HEK293T (cell line): ENCODE measurements around the gene PARP3.
A peak's percentile ranks its signal among the peaks of the same experiment; 100 is the strongest.
"Not testable (repeated sequence)": the region's sequence is repeated elsewhere in the genome, so short reads cannot be mapped to it uniquely, and the experiment has no call there.

ENCODE experiments used
- CTCF ChIA-PET: fragments of 350-600 bp; formaldehyde crosslinking; extraction: SDS; loops from one replicate; lab custom pipeline; 2021; ENCODE audit warnings: antibody characterized with exemption, inconsistent platforms; lab: Yijun Ruan, JAX
- POLR2A ChIA-PET: fragments of 350-600 bp; formaldehyde crosslinking; extraction: SDS; loops from one replicate; lab custom pipeline; 2020; ENCODE audit warnings: antibody characterized with exemption, inconsistent platforms; lab: Yijun Ruan, JAX
- DNase-seq: peaks from one replicate; pipeline ENCODE4 v3.0.0; 2012; ENCODE audit warnings: mixed read lengths; ENCODE audit errors: extremely low spot score
- ARNT ChIP-seq: fragments of 450-650 bp; IDR thresholded peaks from 2 replicates; pipeline ENCODE4 v1.6.1; 2017; ENCODE audit warnings: mild to moderate bottlenecking
- BHLHE40 ChIP-seq: fragments of 450-650 bp; IDR thresholded peaks from 2 replicates; pipeline ENCODE4 v1.6.1; 2016; ENCODE audit warnings: mild to moderate bottlenecking, moderate library complexity, borderline replicate concordance
- CTBP1 ChIP-seq: fragments of 450-650 bp; IDR thresholded peaks from 2 replicates; pipeline ENCODE4 v1.6.1; 2016; ENCODE audit warnings: borderline replicate concordance
- ELF4 ChIP-seq: fragments of 450-650 bp; IDR thresholded peaks from 2 replicates; pipeline ENCODE4 v1.6.1; 2017; ENCODE audit warnings: antibody characterized with exemption
- FOXA1 ChIP-seq: fragments of 450-650 bp; IDR thresholded peaks from 2 replicates; pipeline ENCODE4 v1.6.1; 2016; ENCODE audit warnings: mild to moderate bottlenecking
- FOXK2 ChIP-seq: fragments of 450-650 bp; IDR thresholded peaks from 2 replicates; pipeline ENCODE4 v1.6.1; 2016; ENCODE audit warnings: mild to moderate bottlenecking
- FOXM1 ChIP-seq: fragments of 450-650 bp; IDR thresholded peaks from 2 replicates; pipeline ENCODE4 v1.6.1; 2017; ENCODE audit warnings: mild to moderate bottlenecking, borderline replicate concordance
- HDGF ChIP-seq: fragments of 450-650 bp; IDR thresholded peaks from 2 replicates; pipeline ENCODE4 v1.6.1; 2017; ENCODE audit warnings: antibody characterized with exemption, borderline replicate concordance
- L3MBTL2 ChIP-seq: fragments of 450-650 bp; conservative IDR thresholded peaks from 2 replicates; pipeline ENCODE4 v1.6.1; 2016; ENCODE audit warnings: mild to moderate bottlenecking
- LEF1 ChIP-seq: fragments of 450-650 bp; IDR thresholded peaks from 2 replicates; pipeline ENCODE4 v1.6.1; 2017; ENCODE audit warnings: mild to moderate bottlenecking, borderline replicate concordance
- NFRKB ChIP-seq: fragments of 450-650 bp; IDR thresholded peaks from 2 replicates; pipeline ENCODE4 v1.6.1; 2016; ENCODE audit warnings: mild to moderate bottlenecking, moderate library complexity
- PKNOX1 ChIP-seq: fragments of 450-650 bp; IDR thresholded peaks from 2 replicates; pipeline ENCODE4 v1.6.1; 2016
- SP1 ChIP-seq: fragments of 450-650 bp; IDR thresholded peaks from 2 replicates; pipeline ENCODE4 v1.6.1; 2017
- SUZ12 ChIP-seq: fragments of 450-650 bp; IDR thresholded peaks from 2 replicates; pipeline ENCODE4 v1.6.1; 2016; ENCODE audit warnings: mild to moderate bottlenecking
- TARDBP ChIP-seq: fragments of 450-650 bp; IDR thresholded peaks from 2 replicates; pipeline ENCODE4 v1.6.1; 2016
- ZNF384 ChIP-seq: fragments of 450-650 bp; IDR thresholded peaks from 2 replicates; pipeline ENCODE4 v1.6.1; 2016

PARP3 gene

GRCh38 chr3:51941798-51942602 lies at the start of gene PARP3, which contains the start of gene RRP9:
Gene PARP3 (plus strand): TSS chr3:51942363. CDS start chr3:51943356, 993 bp downstream.
Gene RRP9 (minus strand): TSS chr3:51941904. CDS start chr3:51941867, 37 bp downstream.
- TF ChIP-seq NFRKB (no peak), SP1 (peak; percentile 90), ELF4 (no peak), L3MBTL2 (peak; percentile 53), LEF1 (no peak), HDGF (peak; percentile 100)
- POLR2A ChIA-PET: interaction anchor here (1.1 to 3.1 kb wide), 12 partner anchors 9 to 115 kb away, joined by 3 to 52 read pairs (median 10); partner anchors contain the start of genes ABHD14A, ABHD14B, DUSP7 and PCBP4
- CTCF ChIA-PET: interaction anchor here (0.6 to 2.8 kb wide), 15 partner anchors 9 to 219 kb away, joined by 3 to 21 read pairs (median 4); partner anchors contain the start of genes ABHD14A, ABHD14B and ACY1
- DNase-seq: peak; percentile 99

GRCh38 chr3:51894391-51894790 lies 47.8 kb upstream of the PARP3 start:
- TF ChIP-seq ARNT (no peak), CTBP1 (no peak), TARDBP (no peak), LEF1 (no peak), SP1 (no peak), ELF4 (no peak), PKNOX1 (no peak), SUZ12 (no peak), BHLHE40 (no peak), FOXK2 (no peak), ZNF384 (no peak), HDGF (no peak), FOXA1 (no peak), NFRKB (no peak), FOXM1 (no peak), L3MBTL2 (no peak)
- no peak for DNase-seq
- CTCF ChIA-PET: no interaction called here
- POLR2A ChIA-PET: no interaction called here

- ChIA-PET CTCF (no interaction called here), POLR2A (no interaction called here)
- DNase-seq: no peak
- TF ChIP-seq TARDBP: no peak
- no peak for TF ChIP-seq CTBP1
- no peak for TF ChIP-seq SUZ12
- no peak for TF ChIP-seq L3MBTL2
- no peak for TF ChIP-seq NFRKB
- TF ChIP-seq LEF1: no peak
- TF ChIP-seq FOXK2: no peak
- TF ChIP-seq ZNF384: no peak
- TF ChIP-seq PKNOX1: no peak
- TF ChIP-seq HDGF: no peak
- no peak for TF ChIP-seq FOXM1
- no peak for TF ChIP-seq FOXA1
- TF ChIP-seq ELF4: no peak
- TF ChIP-seq BHLHE40: no peak
- no peak for TF ChIP-seq SP1
Observed at GRCh38 chr3:51894939-51895338, 47.2 kb upstream of the PARP3 start.

- ChIA-PET CTCF (no interaction called here), POLR2A (no interaction called here)
- DNase-seq: no peak
- TF ChIP-seq ZNF384: no peak
- no peak for TF ChIP-seq CTBP1
- TF ChIP-seq BHLHE40: no peak
- TF ChIP-seq HDGF: no peak
- TF ChIP-seq NFRKB: no peak
- no peak for TF ChIP-seq SUZ12
- no peak for TF ChIP-seq FOXK2
- no peak for TF ChIP-seq PKNOX1
- no peak for TF ChIP-seq ARNT
- TF ChIP-seq ELF4: no peak
- TF ChIP-seq L3MBTL2: no peak
- TF ChIP-seq LEF1: no peak
- no peak for TF ChIP-seq TARDBP
- TF ChIP-seq FOXM1: no peak
- no peak for TF ChIP-seq SP1
- no peak for TF ChIP-seq FOXA1
Observed at GRCh38 chr3:51896607-51897305, 45.4 kb upstream of the PARP3 start.

- ChIA-PET POLR2A (no interaction called here), CTCF (no interaction called here)
- TF ChIP-seq ARNT (no peak), FOXM1 (no peak), HDGF (no peak), L3MBTL2 (no peak), FOXA1 (no peak), TARDBP (no peak), CTBP1 (no peak), SUZ12 (no peak), BHLHE40 (no peak)
- no peak for DNase-seq
Observed at GRCh38 chr3:51897391-51897790, 44.8 kb upstream of the PARP3 start.

- POLR2A ChIA-PET, CTCF ChIA-PET, DNase-seq: not testable (repeated sequence)
Observed at GRCh38 chr3:51900043-51900442, 42.1 kb upstream of the PARP3 start.

GRCh38 chr3:51902361-51902760 lies 39.8 kb upstream of the PARP3 start:
- DNase-seq, CTCF ChIA-PET, POLR2A ChIA-PET: not testable (repeated sequence)
